HG03103 (cell line): ENCODE measurements around the gene VPS37B.

Experiments used
- ATAC-seq: cut with Tn5 transposase; IDR thresholded peaks from one replicate; pipeline ENCODE4 v1.9.1; 2021; ENCODE audit warnings: low read depth; ENCODE audit not compliant: unreplicated experiment

Gene VPS37B

GRCh38 chr12:122855928-122856831, 39.7 kb downstream of the VPS37B start:
- ATAC-seq = no peak

- ATAC-seq = no peak
These were observed 40.7 kb downstream of the VPS37B start for GRCh38 chr12:122855071-122855829.

GRCh38 chr12:122854554-122854953, 41.4 kb downstream of the VPS37B start:
- ATAC-seq = no peak

- ATAC-seq = no peak
These were observed 42.2 kb downstream of the VPS37B start for GRCh38 chr12:122853582-122854245.

- ATAC-seq = no peak
These were observed 43.3 kb downstream of the VPS37B start for GRCh38 chr12:122852336-122853275.

- ATAC-seq = no peak
These were observed 44.1 kb downstream of the VPS37B start for GRCh38 chr12:122851820-122852219.

- no peak for ATAC-seq
These were observed 45.1 kb downstream of the VPS37B start for GRCh38 chr12:122850695-122851350.

- no peak for ATAC-seq
These were observed 45.9 kb downstream of the VPS37B start for GRCh38 chr12:122850048-122850445.

GRCh38 chr12:122849352-122850047, 46.4 kb downstream of the VPS37B start:
- ATAC-seq = no peak

GRCh38 chr12:122848471-122849351, 47.2 kb downstream of the VPS37B start:
- no peak for ATAC-seq

GRCh38 chr12:122847921-122848421, 48.0 kb downstream of the VPS37B start:
- no peak for ATAC-seq

- ATAC-seq = no peak
These were observed 48.4 kb downstream of the VPS37B start for GRCh38 chr12:122847516-122847836.

GRCh38 chr12:122846622-122847515, 49.1 kb downstream of the VPS37B start:
- ATAC-seq = no peak

GRCh38 chr12:122845865-122846621, 49.9 kb downstream of the VPS37B start:
- ATAC-seq = no peak

- ATAC-seq = no peak
These were observed 50.7 kb downstream of the VPS37B start for GRCh38 chr12:122845041-122845864.
